K562 (cell line): ENCODE measurements around the gene NES. TPM values are rescaled to one million over a fixed set of nuclear protein-coding genes. Genes with fewer than 3 reads are reported as not detected.
A peak's percentile ranks its signal among the peaks of the same experiment; 100 is the strongest.

Source experiments
- ATAC-seq: fragments of 200-7000 bp; cut with Tn5 transposase; 3 replicates; pipeline ENCODE4 v1.9.1; 2020; ENCODE audit warnings: moderate library complexity
- Bru-seq: library from RNA; stranded (reverse); fragments of 400-500 nt; gene quantifications from one replicate; lab custom pipeline; 2021; lab: Mats Ljungman, UMichigan
- BruChase-seq, 2 experiments: library from RNA; stranded (reverse); fragments of 400-500 nt; gene quantifications; one replicate each; lab custom pipeline; 2021; lab: Mats Ljungman, UMichigan
- BruUV-seq: library from RNA; stranded (reverse); fragments of 400-500 nt; replicated peaks from 2 replicates; lab custom pipeline; 2021; lab: Mats Ljungman, UMichigan
- CTCF ChIA-PET: fragments of 300-600 bp; formaldehyde crosslinking; extraction: SDS; loops from one replicate; lab custom pipeline; 2021; ENCODE audit warnings: low intra/inter-chr PET ratio; lab: Yijun Ruan, JAX
- POLR2A ChIA-PET: fragments of 300-600, 350-650 bp; sonication (Branson Sonifier 250); formaldehyde crosslinking; extraction: SDS; loops from one replicate; lab custom pipeline; 2021; ENCODE audit warnings: antibody characterized with exemption, inconsistent platforms; lab: Yijun Ruan, JAX
- DNase-seq, 4 experiments: peaks; one replicate each; pipeline versions ENCODE4 v3.0.0 to v3.0.0-alpha.2; 2011 to 2018; ENCODE audit warnings: low spot score in 3 of 4, mixed read lengths in 3 of 4; ENCODE audit errors: extremely low read depth in 1 of 4
- FAIRE-seq: peaks from 2 replicates; lab custom pipeline; 2011; peaks lifted over from hg19 to GRCh38; lab: Jason Lieb, UNC
- H2AFZ ChIP-seq: 2 replicates; pipeline ENCODE4 v1.6.0; 2011; ENCODE audit warnings: low read depth, low read length, control low read depth, inconsistent platforms
- H3K27ac ChIP-seq: fragments of 200-600 bp; 3 replicates; pipeline ENCODE4 v1.8.0; 2011; ENCODE audit warnings: low read depth, mild to moderate bottlenecking, control low read depth, inconsistent platforms, low read length, moderate library complexity, mixed read lengths; ENCODE audit errors: extremely low read depth
- H3K27me3 ChIP-seq, 2 experiments: fragments of 300-600 bp in 1 of 2; 2 replicates in 1 of 2; 3 replicates in 1 of 2; pipeline versions ENCODE4 v1.6.0 to v1.8.0; 2011; ENCODE audit warnings: inconsistent platforms in 2 of 2, low read length in 2 of 2, mild to moderate bottlenecking in 1 of 2, mixed read lengths in 1 of 2, moderate library complexity in 1 of 2; ENCODE audit not compliant: control insufficient read depth in 2 of 2, insufficient read depth in 2 of 2
- H3K36me3 ChIP-seq: fragments of 300-600 bp; 3 replicates; pipeline ENCODE4 v1.8.0; 2011; ENCODE audit warnings: mild to moderate bottlenecking, low read length, inconsistent platforms; ENCODE audit not compliant: control insufficient read depth, insufficient read depth
- H3K4me1 ChIP-seq, 2 experiments: fragments of 200-600 bp in 1 of 2; replicated peaks in 1 of 2; 2 replicates in 1 of 2; 3 replicates in 1 of 2; pipeline versions ENCODE4 v1.5.1 to v1.8.0; 2011; ENCODE audit warnings: inconsistent platforms in 2 of 2, low read length in 2 of 2, mild to moderate bottlenecking in 1 of 2, mixed read lengths in 1 of 2, moderate library complexity in 1 of 2; ENCODE audit not compliant: control insufficient read depth in 2 of 2, insufficient read depth in 2 of 2
- H3K4me2 ChIP-seq: 2 replicates; pipeline ENCODE4 v1.6.1; 2011; ENCODE audit warnings: low read length, control low read depth, inconsistent platforms, mixed read lengths; ENCODE audit not compliant: insufficient read depth
- H3K4me3 ChIP-seq: fragments of 200-600 bp; sonication (generic), shearing (Covaris generic); 2 replicates; pipeline ENCODE4 v1.5.1; 2016; ENCODE audit warnings: control low read depth, inconsistent platforms
- H3K79me2 ChIP-seq: fragments of 200-600 bp; 3 replicates; pipeline ENCODE4 v1.8.0; 2011; ENCODE audit warnings: low read length, inconsistent platforms; ENCODE audit not compliant: control insufficient read depth, insufficient read depth
- H3K9ac ChIP-seq, 2 experiments: 2 replicates each; pipeline versions ENCODE4 v1.6.0 to v1.6.1; 2011; ENCODE audit warnings: low read depth in 2 of 2, low read length in 2 of 2, control low read depth in 1 of 2, inconsistent platforms in 1 of 2, mild to moderate bottlenecking in 1 of 2, mixed read lengths in 1 of 2; ENCODE audit not compliant: insufficient read depth in 1 of 2
- H3K9me1 ChIP-seq: one replicate; pipeline ENCODE4 v1.6.0; 2011; ENCODE audit warnings: inconsistent platforms, mild to moderate bottlenecking, low read length, moderate library complexity; ENCODE audit not compliant: control insufficient read depth, insufficient read depth
- H3K9me3 ChIP-seq: replicated peaks from 2 replicates; pipeline ENCODE4 v1.5.1; 2011; ENCODE audit warnings: low read depth, low read length, inconsistent platforms; ENCODE audit not compliant: control insufficient read depth, insufficient read depth
- H4K20me1 ChIP-seq: replicated peaks from 2 replicates; pipeline ENCODE4 v1.6.1; 2011; ENCODE audit warnings: low read length, inconsistent platforms, mixed read lengths; ENCODE audit not compliant: control insufficient read depth, insufficient read depth
- MTA2 ChIP-seq: fragments of 450-650 bp; IDR thresholded peaks from 2 replicates; pipeline ENCODE4 v1.6.1; 2016; ENCODE audit warnings: low read depth
- NBN ChIP-seq: fragments of 450-650 bp; IDR thresholded peaks from 2 replicates; pipeline ENCODE4 v1.6.1; 2016; ENCODE audit warnings: low read depth, mild to moderate bottlenecking
- POLR2AphosphoS2 ChIP-seq: IDR thresholded peaks from 2 replicates; pipeline ENCODE4 v1.6.1; 2012; ENCODE audit warnings: low read length, improper control_type of control experiment
- SIX5 ChIP-seq, 2 experiments: IDR thresholded peaks; 2 replicates each; pipeline ENCODE4 v1.6.1; 2011; ENCODE audit warnings: low read length in 2 of 2, borderline replicate concordance in 1 of 2, low read depth in 1 of 2, mild to moderate bottlenecking in 1 of 2, moderate library complexity in 1 of 2; ENCODE audit not compliant: insufficient read depth in 1 of 2
- WHSC1 ChIP-seq: IDR thresholded peaks from one replicate; pipeline ENCODE4 v1.6.1; 2012; ENCODE audit warnings: low read length, control low read depth, inconsistent platforms
- ZNF24 ChIP-seq: fragments of 450-650 bp; IDR thresholded peaks from 2 replicates; pipeline ENCODE4 v1.6.1; 2016
- WGBS: fragments of 100-300 bp; shearing (Covaris generic); methylation state at CpG from one replicate; pipeline ENCODE4 v1.1.6; 2016; ENCODE audit warnings: low coverage, mixed read lengths; ENCODE audit not compliant: insufficient coverage; ENCODE audit errors: missing lambda C conversion rate; 5-methylcytosine and 5-hydroxymethylcytosine counted together
- in situ Hi-C: fragments of 300-500 bp; cut with MboI; formaldehyde crosslinking; loops from 4 replicates; pipeline ENCODE4 v1.15.0; 2018; ENCODE audit warnings: inconsistent platforms, mixed read lengths
- intact Hi-C: fragments of 100-400 bp; cut with micrococcal nuclease; formaldehyde crosslinking; loops from 2 replicates; pipeline ENCODE4 v1.14.2; 2022
- long read RNA-seq, 3 experiments: library from polyadenylated mRNA in 2 of 3; library from RNA in 1 of 3; unstranded in 2 of 3; stranded (forward) in 1 of 3; transcript quantifications; one replicate each; pipeline ENCODE4 v2.0.0, GENCODE V29; 2019 to 2022
- polyA minus RNA-seq, 3 experiments: library from RNA; depleted of rRNA, polyadenylated mRNA; stranded (reverse); fragments of >200 nt; gene quantifications; 2 replicates each; pipeline ENCODE4 v1.2.3, GENCODE V29; 2011
- polyA plus RNA-seq, 8 experiments: library from polyadenylated mRNA; depleted of rRNA in 4 of 8; stranded (reverse) in 5 of 8; unstranded in 3 of 8; fragments of >200 nt; fragmentation: Nextera tagmentation in 2 of 8; fragmentation: Illumina TruSeq in 1 of 8; extraction: Ambion mirVana in 2 of 8; extraction: Trizol in 1 of 8; gene quantifications; 2 replicates each; pipeline versions ENCODE4 v1.2.1 to v1.2.3, GENCODE V29; 2011 to 2014; ENCODE audit warnings: inconsistent platforms in 1 of 8, missing spikeins in 1 of 8
- total RNA-seq, 7 experiments: library from RNA; depleted of rRNA in 6 of 7; stranded (reverse); fragments of >200 nt in 6 of 7; fragmentation: Illumina TruSeq in 2 of 7; extraction: Trizol in 2 of 7; gene quantifications; 2 replicates each; pipeline versions ENCODE4 v1.2.1 to v1.2.3, GENCODE V29; 2011 to 2021; ENCODE audit warnings: low replicate concordance in 1 of 7
- TF ChIP-seq, protein P1 (sequence below): fragments of 250-450 bp; sonication (Bioruptor Pico); IDR thresholded peaks from 2 replicates; pipeline ENCODE4 v1.4.0; 2020; ENCODE audit warnings: mild to moderate bottlenecking, moderate library complexity, borderline replicate concordance

Gene NES, protein sequence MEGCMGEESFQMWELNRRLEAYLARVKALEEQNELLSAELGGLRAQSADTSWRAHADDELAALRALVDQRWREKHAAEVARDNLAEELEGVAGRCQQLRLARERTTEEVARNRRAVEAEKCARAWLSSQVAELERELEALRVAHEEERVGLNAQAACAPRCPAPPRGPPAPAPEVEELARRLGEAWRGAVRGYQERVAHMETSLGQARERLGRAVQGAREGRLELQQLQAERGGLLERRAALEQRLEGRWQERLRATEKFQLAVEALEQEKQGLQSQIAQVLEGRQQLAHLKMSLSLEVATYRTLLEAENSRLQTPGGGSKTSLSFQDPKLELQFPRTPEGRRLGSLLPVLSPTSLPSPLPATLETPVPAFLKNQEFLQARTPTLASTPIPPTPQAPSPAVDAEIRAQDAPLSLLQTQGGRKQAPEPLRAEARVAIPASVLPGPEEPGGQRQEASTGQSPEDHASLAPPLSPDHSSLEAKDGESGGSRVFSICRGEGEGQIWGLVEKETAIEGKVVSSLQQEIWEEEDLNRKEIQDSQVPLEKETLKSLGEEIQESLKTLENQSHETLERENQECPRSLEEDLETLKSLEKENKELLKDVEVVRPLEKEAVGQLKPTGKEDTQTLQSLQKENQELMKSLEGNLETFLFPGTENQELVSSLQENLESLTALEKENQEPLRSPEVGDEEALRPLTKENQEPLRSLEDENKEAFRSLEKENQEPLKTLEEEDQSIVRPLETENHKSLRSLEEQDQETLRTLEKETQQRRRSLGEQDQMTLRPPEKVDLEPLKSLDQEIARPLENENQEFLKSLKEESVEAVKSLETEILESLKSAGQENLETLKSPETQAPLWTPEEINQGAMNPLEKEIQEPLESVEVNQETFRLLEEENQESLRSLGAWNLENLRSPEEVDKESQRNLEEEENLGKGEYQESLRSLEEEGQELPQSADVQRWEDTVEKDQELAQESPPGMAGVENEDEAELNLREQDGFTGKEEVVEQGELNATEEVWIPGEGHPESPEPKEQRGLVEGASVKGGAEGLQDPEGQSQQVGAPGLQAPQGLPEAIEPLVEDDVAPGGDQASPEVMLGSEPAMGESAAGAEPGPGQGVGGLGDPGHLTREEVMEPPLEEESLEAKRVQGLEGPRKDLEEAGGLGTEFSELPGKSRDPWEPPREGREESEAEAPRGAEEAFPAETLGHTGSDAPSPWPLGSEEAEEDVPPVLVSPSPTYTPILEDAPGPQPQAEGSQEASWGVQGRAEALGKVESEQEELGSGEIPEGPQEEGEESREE (N-terminal part only)
- 1.5 and 2.0 TPM in 2 replicates for total RNA-seq (2011; cell fraction: chromatin; rRNA removed; ENCODE audit: low replicate concordance)
- 1.7 TPM in 2 replicates for total RNA-seq (2011; cell fraction: nucleolus; rRNA removed)
- total RNA-seq (2011; cell fraction: nucleoplasm; rRNA removed): 1.8 and 3.1 TPM in 2 replicates
- total RNA-seq (2014; rRNA removed) (5.8 and 6.6 TPM in 2 replicates), total RNA-seq (2014; rRNA removed; fragmentation: Illumina TruSeq; extraction: Trizol) (3.3 and 4.1 TPM in 2 replicates), total RNA-seq (2015; rRNA removed; fragmentation: Illumina TruSeq; extraction: Trizol) (4.8 and 4.9 TPM in 2 replicates), total RNA-seq (2021) (5.5 and 8.6 TPM in 2 replicates), polyA plus RNA-seq (2011; rRNA removed) (2.7 TPM in 2 replicates), polyA plus RNA-seq (2014; fragmentation: Illumina TruSeq; extraction: Trizol) (5.4 and 6.3 TPM in 2 replicates), polyA plus RNA-seq (2014; fragmentation: Nextera tagmentation; extraction: Ambion mirVana) (under 1 TPM; 0.10 to 0.13 TPM), polyA plus RNA-seq (2014; rRNA removed) (2.5 and 4.2 TPM in 2 replicates), polyA minus RNA-seq (2011; rRNA and poly(A)+ RNA removed) (2.3 and 2.4 TPM in 2 replicates), Bru-seq, nascent RNA (percentile 55 among the genes with signal in this experiment), BruChase-seq, experiment 1, labeled RNA remaining after a 2-hour chase (percentile 55 among the genes with signal in this experiment), BruChase-seq, experiment 2, labeled RNA remaining after a 6-hour chase (percentile 60 among the genes with signal in this experiment)
- 1.5 and 2.5 TPM in 2 replicates for polyA plus RNA-seq (2011; cell fraction: cytosol; rRNA removed)
- 3.2 and 5.5 TPM in 2 replicates for polyA plus RNA-seq (2011; cell fraction: nucleus; rRNA removed)
- polyA plus RNA-seq (2012): 6.5 and 7.0 TPM in 2 replicates
- 3.8 and 5.4 TPM in 2 replicates for polyA minus RNA-seq (2011; cell fraction: cytosol; rRNA and poly(A)+ RNA removed)
- polyA minus RNA-seq (2011; cell fraction: nucleus; rRNA and poly(A)+ RNA removed): 1.2 and 1.4 TPM in 2 replicates
- long read RNA-seq, experiment 1, partial matches to known transcripts: 0 of 2 reads
- long read RNA-seq, experiment 1, other reads (novel, unspliced or antisense): 2 of 2 reads
- long read RNA-seq, experiment 2, partial matches to known transcripts: 1 of 12 reads
- long read RNA-seq, experiment 2, other reads (novel, unspliced or antisense): 11 of 12 reads
- long read RNA-seq, experiment 3, full-length matches to known transcripts: 2 of 3 reads
- long read RNA-seq, experiment 3, partial matches to known transcripts: 0 of 3 reads
- long read RNA-seq, experiment 3, other reads (novel, unspliced or antisense): 1 of 3 reads

DNA sequence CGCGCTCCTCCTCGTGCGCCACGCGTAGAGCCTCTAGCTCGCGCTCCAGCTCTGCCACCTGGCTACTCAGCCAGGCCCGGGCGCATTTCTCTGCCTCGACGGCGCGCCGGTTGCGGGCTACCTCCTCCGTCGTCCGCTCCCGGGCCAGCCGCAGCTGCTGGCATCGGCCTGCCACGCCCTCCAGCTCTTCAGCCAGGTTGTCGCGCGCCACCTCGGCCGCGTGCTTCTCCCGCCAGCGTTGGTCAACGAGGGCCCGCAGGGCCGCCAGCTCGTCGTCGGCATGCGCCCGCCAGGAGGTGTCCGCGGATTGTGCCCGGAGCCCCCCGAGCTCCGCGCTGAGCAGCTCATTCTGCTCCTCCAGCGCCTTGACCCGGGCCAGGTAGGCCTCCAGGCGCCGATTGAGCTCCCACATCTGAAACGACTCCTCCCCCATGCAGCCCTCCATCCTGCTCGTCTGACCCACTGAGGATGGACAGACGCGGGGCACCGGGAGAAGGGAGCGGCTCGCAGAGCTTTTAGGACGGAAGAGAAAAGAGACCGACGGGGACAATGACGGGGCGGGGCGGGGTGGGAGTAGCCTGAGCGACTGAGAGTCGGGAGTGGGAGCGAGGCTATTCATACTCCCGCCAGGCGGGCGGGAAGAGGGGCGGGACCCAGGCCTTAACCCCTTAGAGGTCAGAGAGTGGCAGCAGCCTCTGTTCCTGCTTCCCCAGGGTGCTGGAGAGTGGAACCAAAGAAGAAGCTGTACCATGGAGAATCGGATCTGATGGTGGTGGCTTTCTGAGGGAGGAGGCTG, at the start of gene NES:
Gene NES, minus strand, starts transcription at position 588 of the 796 bp plus-strand sequence. Its CDS starts 143 bp downstream, at position 445.
- WGBS: 62% methylated on average over 37 of the region's 70 CpGs
- intact Hi-C loops: no loop called here
- FAIRE-seq: no peak
- no peak for TF ChIP-seq MTA2
- TF ChIP-seq, protein P1, sequence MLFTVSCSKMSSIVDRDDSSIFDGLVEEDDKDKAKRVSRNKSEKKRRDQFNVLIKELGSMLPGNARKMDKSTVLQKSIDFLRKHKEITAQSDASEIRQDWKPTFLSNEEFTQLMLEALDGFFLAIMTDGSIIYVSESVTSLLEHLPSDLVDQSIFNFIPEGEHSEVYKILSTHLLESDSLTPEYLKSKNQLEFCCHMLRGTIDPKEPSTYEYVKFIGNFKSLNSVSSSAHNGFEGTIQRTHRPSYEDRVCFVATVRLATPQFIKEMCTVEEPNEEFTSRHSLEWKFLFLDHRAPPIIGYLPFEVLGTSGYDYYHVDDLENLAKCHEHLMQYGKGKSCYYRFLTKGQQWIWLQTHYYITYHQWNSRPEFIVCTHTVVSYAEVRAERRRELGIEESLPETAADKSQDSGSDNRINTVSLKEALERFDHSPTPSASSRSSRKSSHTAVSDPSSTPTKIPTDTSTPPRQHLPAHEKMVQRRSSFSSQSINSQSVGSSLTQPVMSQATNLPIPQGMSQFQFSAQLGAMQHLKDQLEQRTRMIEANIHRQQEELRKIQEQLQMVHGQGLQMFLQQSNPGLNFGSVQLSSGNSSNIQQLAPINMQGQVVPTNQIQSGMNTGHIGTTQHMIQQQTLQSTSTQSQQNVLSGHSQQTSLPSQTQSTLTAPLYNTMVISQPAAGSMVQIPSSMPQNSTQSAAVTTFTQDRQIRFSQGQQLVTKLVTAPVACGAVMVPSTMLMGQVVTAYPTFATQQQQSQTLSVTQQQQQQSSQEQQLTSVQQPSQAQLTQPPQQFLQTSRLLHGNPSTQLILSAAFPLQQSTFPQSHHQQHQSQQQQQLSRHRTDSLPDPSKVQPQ (CRISPR knock-in tag): no peak
- no peak for TF ChIP-seq WHSC1
- no peak for TF ChIP-seq NBN
- no peak for TF ChIP-seq ZNF24
- no peak for TF ChIP-seq POLR2AphosphoS2
- no peak for TF ChIP-seq SIX5 (IDR thresholded peaks at IDR 0.05; ENCODE audit: borderline replicate concordance in 1 of 2, insufficient read depth in 1 of 2, low read depth in 1 of 2, low read length in 2 of 2)

More for the DNA sequence above, at the start of gene NES:
- Histone ChIP-seq H3K9ac (peak within 1 kb of the TSS; percentile 58 to 90), H3K27ac (peak within 1 kb of the TSS; percentile 53; the same call in 2 of the 3 replicates), H4K20me1 (no peaks in the 10 kb centered on the region), H3K4me2 (peak within 1 kb of the TSS; percentile 82), H2AFZ (peak within 1 kb of the TSS; percentile 88), H3K4me3 (peak within 1 kb of the TSS; percentile 7; the same call in 1 of the 2 replicates), H3K9me3 (no peaks in the 10 kb centered on the region), H3K36me3 (no peaks in the 10 kb centered on the region), H3K27me3 (peaks cover 6 to 9% of the 10 kb centered on the region in 2 experiments; a peak in 3 of 5 replicates), H3K79me2 (no peaks in the 10 kb centered on the region; the same call in 2 of the 3 replicates), H3K4me1 (peaks cover 22 to 47% of the 10 kb centered on the region in 2 experiments), H3K9me1 (no peaks in the 10 kb centered on the region)
- in situ Hi-C loops: no loop called here
- CTCF ChIA-PET: interaction anchor here (0.5 to 4.8 kb wide), 6 partner anchors 12 to 220 kb away, joined by 3 to 110 read pairs (median 6); no protein-coding TSS in a partner anchor
- peak; percentile 89 to 92 (median 92) for DNase-seq
- BruUV-seq: no TSS peak
- ATAC-seq: peak; percentile 88
- POLR2A ChIA-PET: interaction anchor here (0.6 to 3.1 kb wide), 14 partner anchors 12 to 559 kb away, joined by 3 to 24 read pairs (median 4); partner anchors contain the start of gene MRPL24
